ENCODE measurements around the gene NFATC1. TPM values are rescaled to one million over a fixed set of nuclear protein-coding genes. Genes with fewer than 3 reads are reported as not detected.

Gene NFATC1
- total RNA-seq, 1 donor from 2014 or later, result 0.53 TPM

DNA sequence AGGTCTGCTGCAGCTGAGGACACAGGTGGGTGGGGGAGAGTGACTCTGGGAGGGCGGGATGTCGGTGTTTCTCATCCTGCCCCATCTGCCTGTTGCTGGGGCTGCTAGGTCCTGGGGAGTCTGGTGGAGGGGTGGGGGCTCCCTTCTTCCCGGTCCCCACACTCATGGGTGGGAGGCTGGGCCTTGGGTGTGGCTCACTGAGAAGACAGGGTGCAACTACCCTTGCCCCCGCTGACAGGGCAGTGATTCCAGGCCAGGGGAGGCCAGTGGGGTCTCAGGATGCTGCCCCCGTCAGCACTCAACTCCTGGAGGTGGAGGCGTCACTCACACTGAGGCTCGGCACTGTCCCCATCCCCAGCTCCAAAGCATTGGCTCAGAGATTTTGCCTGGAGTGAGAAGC lies 7.7 kb upstream of the NFATC1 start:
- no peaks in the 10 kb centered on the region for H3K27me3 ChIP-seq (ENCODE audit: control insufficient read depth, insufficient read depth, low read length)
- no peak overlapping the region for H3K4me3 ChIP-seq (ENCODE audit: low read depth, low read length)
- FAIRE-seq (no peak), DNase-seq (ENCODE audit: low read depth) (no peak)
- no peaks in the 10 kb centered on the region for H3K36me3 ChIP-seq (ENCODE audit: control insufficient read depth, insufficient read depth, low read length)
- TF ChIP-seq, protein P1, sequence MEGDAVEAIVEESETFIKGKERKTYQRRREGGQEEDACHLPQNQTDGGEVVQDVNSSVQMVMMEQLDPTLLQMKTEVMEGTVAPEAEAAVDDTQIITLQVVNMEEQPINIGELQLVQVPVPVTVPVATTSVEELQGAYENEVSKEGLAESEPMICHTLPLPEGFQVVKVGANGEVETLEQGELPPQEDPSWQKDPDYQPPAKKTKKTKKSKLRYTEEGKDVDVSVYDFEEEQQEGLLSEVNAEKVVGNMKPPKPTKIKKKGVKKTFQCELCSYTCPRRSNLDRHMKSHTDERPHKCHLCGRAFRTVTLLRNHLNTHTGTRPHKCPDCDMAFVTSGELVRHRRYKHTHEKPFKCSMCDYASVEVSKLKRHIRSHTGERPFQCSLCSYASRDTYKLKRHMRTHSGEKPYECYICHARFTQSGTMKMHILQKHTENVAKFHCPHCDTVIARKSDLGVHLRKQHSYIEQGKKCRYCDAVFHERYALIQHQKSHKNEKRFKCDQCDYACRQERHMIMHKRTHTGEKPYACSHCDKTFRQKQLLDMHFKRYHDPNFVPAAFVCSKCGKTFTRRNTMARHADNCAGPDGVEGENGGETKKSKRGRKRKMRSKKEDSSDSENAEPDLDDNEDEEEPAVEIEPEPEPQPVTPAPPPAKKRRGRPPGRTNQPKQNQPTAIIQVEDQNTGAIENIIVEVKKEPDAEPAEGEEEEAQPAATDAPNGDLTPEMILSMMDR (IDR thresholded peaks at IDR 0.05; ENCODE audit: insufficient read depth, low read length, severe bottlenecking), result no peak

DNA sequence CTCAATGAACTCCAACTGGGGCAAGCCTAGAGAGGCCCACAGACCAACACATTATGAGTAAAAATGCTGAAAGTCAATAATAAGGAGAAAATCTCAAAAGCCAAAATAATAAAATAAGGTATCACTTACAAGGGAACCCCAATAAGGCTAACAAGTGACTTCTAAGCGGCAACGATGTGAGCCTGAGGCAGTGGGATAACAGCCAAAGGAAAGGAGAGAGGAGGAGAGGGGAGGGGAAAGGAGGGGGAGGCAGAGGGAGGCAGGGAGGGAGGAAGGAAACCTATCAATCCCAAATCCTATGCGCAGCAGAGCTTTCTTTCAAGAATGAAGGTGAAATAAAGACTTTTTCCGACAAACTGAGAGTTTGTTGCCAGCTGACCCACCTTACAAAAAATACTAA lies 6.0 kb upstream of the NFATC1 start:
- Histone ChIP-seq H3K36me3 (ENCODE audit: control insufficient read depth, insufficient read depth, low read length) (no peaks in the 10 kb centered on the region), H3K4me3 (ENCODE audit: low read depth, low read length) (no peak overlapping the region), H3K27me3 (ENCODE audit: control insufficient read depth, insufficient read depth, low read length) (no peaks in the 10 kb centered on the region)
- DNase-seq (ENCODE audit: low read depth) (no peak), FAIRE-seq (no peak)
- TF ChIP-seq, protein P1 (IDR thresholded peaks at IDR 0.05; ENCODE audit: insufficient read depth, low read length, severe bottlenecking), result no peak

DNA sequence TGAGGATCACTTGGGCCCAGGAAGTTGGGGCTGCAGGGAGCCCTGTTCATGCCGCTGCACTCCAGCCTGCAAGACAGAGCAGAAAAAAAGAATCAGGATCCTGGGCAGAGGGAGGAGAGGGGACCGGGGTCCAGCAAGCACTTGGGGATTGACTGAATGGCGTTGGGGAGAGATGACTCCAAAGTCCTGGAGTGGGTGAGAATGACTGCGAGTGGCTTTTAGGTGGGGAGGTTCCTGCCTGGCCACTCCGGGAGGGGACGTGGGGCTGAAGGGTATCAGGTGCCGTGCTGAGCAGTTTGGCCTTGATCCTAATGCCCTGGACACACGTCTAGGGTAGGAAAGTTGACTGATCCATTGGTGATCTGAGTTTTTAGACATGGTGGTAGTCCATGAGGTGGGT lies 3.5 kb upstream of the NFATC1 start:
- no peaks in the 10 kb centered on the region for H3K27me3 ChIP-seq (ENCODE audit: control insufficient read depth, insufficient read depth, low read length)
- no peaks in the 10 kb centered on the region for H3K36me3 ChIP-seq (ENCODE audit: control insufficient read depth, insufficient read depth, low read length)
- DNase-seq (ENCODE audit: low read depth) (no peak), FAIRE-seq (no peak)
- TF ChIP-seq, protein P1 (IDR thresholded peaks at IDR 0.05; ENCODE audit: insufficient read depth, low read length, severe bottlenecking), result no peak
- H3K4me3 ChIP-seq (ENCODE audit: low read depth, low read length), result no peak overlapping the region

DNA sequence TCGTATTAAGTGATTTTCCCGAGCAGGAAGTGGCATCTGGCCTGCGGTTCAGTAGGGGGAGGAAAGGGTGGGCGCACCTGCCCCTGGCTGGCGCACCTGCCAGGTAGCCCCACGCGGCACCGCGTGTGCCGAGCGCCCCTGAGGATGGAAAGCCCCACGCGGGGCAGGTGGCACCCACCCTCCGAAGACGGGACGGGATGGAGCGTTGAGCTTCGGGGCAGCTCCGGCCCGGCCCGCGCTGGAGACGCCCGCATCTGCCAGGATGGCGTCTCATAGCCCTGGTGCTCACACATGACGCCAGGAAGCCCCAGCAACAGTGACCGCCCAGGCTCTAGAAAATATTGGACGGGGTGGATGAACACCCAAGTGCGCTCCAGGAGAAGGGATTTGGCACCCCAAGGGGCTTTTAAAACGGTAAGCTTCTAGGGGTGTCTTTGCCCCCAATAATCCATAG lies 2.5 kb upstream of the NFATC1 start:
- TF ChIP-seq, protein P1 (IDR thresholded peaks at IDR 0.05; ENCODE audit: insufficient read depth, low read length, severe bottlenecking), result no peak
- no peaks in the 10 kb centered on the region for H3K27me3 ChIP-seq (ENCODE audit: control insufficient read depth, insufficient read depth, low read length)
- FAIRE-seq, result no peak
- no peaks in the 10 kb centered on the region for H3K36me3 ChIP-seq (ENCODE audit: control insufficient read depth, insufficient read depth, low read length)
- no peak for DNase-seq (ENCODE audit: low read depth)
- H3K4me3 ChIP-seq (ENCODE audit: low read depth, low read length), result peak overlapping the region; percentile 57

DNA sequence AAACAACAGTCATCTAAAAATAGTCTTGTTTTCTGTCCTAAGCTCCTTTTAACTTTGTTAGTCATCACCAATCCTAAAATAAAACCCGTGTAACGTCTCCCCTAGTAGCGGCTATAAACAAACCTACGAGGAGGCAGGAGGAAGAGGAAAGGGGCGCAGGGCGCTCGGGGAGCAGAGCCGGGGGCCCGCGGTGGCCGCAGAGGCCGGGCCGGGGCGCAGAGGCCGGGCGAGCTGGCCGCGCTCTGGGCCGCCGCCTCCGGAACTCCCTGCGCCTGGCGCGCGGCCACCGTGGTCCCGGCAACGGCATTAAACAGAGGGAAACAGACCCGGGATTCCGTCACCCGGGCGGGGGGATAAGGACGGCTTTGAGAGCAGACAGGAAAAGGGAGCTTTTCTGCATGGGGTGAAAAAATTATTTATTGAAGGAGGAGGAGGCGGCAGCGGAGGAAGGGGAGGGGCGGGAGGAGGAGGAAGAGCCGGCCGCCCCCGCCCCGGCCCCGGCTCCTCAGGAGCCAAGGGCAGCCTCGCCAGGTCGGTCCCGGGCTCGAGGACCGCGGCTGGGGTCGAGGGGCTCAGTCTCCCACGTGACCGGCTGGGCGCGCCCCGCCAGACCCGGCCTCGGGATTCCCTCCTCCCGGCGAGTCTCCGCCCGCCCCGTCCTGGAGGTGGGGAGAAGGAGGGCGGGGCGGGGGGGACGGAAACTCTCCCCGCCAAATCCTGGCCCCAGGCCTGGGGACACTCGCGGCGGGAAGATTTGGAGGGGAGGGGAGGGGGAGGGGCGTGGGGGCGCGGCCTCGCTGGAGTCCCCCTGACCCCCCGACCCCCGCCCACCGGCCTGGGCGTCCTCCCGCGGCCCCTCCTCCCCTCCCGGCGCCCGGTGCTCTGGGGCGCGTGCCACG lies 1.8 kb upstream of the NFATC1 start:
- FAIRE-seq (no peak), DNase-seq (ENCODE audit: low read depth) (peak; percentile 59)
- TF ChIP-seq, protein P1 (IDR thresholded peaks at IDR 0.05; ENCODE audit: insufficient read depth, low read length, severe bottlenecking), result no peak
- Histone ChIP-seq H3K4me3 (ENCODE audit: low read depth, low read length) (peak overlapping the region; percentile 57), H3K27me3 (ENCODE audit: control insufficient read depth, insufficient read depth, low read length) (no peaks in the 10 kb centered on the region), H3K36me3 (ENCODE audit: control insufficient read depth, insufficient read depth, low read length) (no peaks in the 10 kb centered on the region)
